ENCODE results near the gene SENP3.

The SENP3 gene

GRCh38 chr17:7556627-7557026 lies 5.1 kb upstream of the SENP3 start:
- no peak for DNase-seq (ENCODE audit: low spot score)

DNA sequence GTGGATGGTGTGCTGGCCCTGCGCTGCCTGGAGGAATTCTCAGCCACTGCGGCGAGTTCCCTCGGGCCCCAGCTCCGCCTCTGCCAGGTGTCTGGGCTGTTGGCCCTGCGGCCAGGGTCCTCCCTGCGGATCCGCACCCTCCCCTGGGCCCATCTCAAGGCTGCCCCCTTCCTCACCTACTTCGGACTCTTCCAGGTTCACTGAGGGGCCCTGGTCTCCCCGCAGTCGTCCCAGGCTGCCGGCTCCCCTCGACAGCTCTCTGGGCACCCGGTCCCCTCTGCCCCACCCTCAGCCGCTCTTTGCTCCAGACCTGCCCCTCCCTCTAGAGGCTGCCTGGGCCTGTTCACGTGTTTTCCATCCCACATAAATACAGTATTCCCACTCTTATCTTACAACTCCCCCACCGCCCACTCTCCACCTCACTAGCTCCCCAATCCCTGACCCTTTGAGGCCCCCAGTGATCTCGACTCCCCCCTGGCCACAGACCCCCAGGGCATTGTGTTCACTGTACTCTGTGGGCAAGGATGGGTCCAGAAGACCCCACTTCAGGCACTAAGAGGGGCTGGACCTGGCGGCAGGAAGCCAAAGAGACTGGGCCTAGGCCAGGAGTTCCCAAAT lies 4.5 kb upstream of the SENP3 start:
- DNase-seq (ENCODE audit: low spot score) = no peak

DNA sequence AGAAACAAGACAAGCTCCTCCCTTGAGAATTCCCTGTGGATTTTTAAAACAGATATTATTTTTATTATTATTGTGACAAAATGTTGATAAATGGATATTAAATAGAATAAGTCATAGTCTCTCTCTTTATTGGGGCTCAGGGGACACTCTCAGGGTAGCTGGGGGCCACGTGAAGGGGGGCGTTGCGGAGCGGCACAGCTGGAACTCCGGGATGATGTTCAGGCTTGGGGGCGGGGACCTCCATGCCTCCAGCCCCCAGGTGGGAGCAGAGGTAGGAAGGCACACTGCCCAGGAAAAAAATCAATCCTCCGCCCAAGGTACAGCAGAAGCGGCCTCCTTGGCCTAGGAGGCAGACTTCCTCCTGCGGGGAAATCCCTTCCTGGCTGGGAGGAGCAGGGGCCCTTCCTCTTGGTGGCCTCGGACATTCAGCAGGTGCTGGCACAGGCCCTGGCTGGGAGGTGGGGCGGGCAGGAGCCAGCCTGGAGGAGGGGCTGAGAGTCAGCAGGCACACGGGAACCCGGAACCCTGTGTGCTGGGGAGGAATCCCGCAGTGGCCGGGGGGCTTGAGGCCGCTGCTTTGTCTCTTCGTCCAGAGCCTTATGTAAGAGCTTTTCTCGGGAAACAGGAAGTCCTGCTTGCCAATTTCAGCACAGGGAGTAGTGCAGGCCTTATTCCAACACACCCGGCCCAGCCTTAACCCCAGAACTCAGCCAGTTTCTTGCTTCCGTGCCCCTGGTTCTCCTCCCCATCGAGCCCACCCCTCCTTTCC lies 3.8 kb upstream of the SENP3 start:
- DNase-seq (ENCODE audit: low spot score) = peak; percentile 94

GRCh38 chr17:7558544-7559319 lies 3.0 kb upstream of the SENP3 start, which contains the start of gene TNFSF13:
Gene TNFSF13, plus strand, starts transcription at chr17:7558750. Its CDS starts 290 bp downstream, at chr17:7559040.
- peak; percentile 41 for DNase-seq (ENCODE audit: low spot score)

GRCh38 chr17:7559320-7560171 lies 2.2 kb upstream of the SENP3 start:
- DNase-seq (ENCODE audit: low spot score) = peak; percentile 47

DNA sequence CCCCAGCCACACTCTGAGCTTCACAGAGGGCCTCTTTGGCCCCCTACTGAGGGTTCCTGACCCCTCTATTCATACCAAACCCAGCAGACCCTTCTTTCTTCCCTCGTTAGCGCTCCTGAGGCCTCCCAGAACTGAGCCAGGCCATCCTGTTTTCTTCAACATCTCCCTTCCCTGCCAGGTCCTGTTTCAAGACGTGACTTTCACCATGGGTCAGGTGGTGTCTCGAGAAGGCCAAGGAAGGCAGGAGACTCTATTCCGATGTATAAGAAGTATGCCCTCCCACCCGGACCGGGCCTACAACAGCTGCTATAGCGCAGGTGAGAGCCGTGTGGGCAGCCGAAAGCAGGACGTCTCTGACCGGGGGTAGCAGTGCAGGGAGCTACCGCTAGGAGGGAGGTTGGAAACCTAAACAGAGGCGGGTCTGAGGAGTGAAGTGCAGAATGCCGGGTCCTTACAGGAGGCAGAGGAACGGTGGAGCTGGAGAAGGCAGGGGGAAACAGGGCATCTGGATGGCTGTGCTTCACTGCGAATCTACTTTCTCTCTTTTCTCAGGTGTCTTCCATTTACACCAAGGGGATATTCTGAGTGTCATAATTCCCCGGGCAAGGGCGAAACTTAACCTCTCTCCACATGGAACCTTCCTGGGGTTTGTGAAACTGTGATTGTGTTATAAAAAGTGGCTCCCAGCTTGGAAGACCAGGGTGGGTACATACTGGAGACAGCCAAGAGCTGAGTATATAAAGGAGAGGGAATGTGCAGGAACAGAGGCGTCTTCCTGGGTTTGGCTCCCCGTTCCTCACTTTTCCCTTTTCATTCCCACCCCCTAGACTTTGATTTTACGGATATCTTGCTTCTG lies 1.3 kb upstream of the SENP3 start:
- peak; percentile 80 for DNase-seq (ENCODE audit: low spot score)

DNA sequence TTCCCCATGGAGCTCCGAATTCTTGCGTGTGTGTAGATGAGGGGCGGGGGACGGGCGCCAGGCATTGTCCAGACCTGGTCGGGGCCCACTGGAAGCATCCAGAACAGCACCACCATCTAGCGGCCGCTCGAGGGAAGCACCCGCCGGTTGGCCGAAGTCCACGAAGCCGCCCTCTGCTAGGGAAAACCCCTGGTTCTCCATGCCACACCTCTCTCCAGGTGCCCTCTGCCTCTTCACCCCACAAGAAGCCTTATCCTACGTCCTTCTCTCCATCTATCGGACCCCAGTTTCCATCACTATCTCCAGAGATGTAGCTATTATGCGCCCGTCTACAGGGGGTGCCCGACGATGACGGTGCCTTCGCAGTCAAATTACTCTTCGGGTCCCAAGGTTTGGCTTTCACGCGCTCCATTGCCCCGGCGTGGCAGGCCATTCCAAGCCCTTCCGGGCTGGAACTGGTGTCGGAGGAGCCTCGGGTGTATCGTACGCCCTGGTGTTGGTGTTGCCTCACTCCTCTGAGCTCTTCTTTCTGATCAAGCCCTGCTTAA lies 617 bp upstream of the SENP3 start:
- peak; percentile 90 for DNase-seq (ENCODE audit: low spot score)

- DNase-seq (ENCODE audit: low spot score) = no peak
Measured at GRCh38 chr17:7562208-7562605, 488 bp downstream of the SENP3 start.

- DNase-seq (ENCODE audit: low spot score) = no peak
Measured at GRCh38 chr17:7563115-7563869, 1.6 kb downstream of the SENP3 start.

- DNase-seq (ENCODE audit: low spot score) = no peak
Measured at GRCh38 chr17:7569571-7569970, 7.9 kb downstream of the SENP3 start.

- DNase-seq (ENCODE audit: low spot score) = no peak
Measured at GRCh38 chr17:7570351-7570750, 8.6 kb downstream of the SENP3 start.

DNA sequence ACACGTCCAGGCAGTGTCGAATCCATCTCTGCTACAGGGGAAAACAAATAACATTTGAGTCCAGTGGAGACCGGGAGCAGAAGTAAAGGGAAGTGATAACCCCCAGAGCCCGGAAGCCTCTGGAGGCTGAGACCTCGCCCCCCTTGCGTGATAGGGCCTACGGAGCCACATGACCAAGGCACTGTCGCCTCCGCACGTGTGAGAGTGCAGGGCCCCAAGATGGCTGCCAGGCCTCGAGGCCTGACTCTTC lies 10.5 kb downstream of the SENP3 start:
- DNase-seq (ENCODE audit: low spot score) = no peak

- peak; percentile 100 for DNase-seq (ENCODE audit: low spot score)
Measured at GRCh38 chr17:7572588-7573323, 11.0 kb downstream of the SENP3 start.

DNA sequence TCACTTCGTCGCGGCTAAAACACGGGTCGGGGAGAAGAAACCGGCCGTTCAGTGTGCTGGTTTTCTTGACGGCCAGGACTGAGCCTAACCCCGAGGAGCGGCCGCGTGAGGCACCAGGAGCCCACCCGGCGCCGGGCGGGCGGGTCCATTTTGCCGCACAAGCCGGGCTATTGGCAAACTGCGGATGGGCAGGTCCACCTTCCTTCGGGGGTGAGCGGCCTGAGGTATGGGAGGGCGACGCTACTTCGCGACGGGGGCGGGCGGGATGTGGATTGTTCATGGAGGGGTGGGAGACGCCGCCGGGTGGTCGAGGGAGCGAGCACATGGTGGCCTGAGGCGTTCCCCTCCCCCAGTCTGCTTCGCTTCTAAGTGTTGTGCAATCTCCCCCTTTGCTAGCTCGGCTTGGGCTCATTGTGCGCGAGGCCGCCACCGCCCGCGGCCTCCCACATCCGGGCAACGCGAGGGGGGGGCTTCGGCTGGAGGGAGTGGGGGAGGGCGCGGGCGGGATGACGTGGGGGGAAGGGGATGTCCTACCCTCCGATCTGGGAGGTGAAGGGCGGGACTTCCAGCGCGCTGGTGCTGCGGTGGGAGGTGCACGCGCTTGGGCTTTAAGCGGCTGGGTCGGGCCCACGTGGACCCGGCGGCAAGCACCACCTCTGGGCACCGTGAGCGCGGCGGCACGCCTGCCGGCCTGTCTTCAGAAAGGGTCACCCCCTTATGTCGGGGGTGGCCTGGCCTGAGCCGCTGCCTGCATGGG lies 11.8 kb downstream of the SENP3 start:
- peak; percentile 92 for DNase-seq (ENCODE audit: low spot score)

DNA sequence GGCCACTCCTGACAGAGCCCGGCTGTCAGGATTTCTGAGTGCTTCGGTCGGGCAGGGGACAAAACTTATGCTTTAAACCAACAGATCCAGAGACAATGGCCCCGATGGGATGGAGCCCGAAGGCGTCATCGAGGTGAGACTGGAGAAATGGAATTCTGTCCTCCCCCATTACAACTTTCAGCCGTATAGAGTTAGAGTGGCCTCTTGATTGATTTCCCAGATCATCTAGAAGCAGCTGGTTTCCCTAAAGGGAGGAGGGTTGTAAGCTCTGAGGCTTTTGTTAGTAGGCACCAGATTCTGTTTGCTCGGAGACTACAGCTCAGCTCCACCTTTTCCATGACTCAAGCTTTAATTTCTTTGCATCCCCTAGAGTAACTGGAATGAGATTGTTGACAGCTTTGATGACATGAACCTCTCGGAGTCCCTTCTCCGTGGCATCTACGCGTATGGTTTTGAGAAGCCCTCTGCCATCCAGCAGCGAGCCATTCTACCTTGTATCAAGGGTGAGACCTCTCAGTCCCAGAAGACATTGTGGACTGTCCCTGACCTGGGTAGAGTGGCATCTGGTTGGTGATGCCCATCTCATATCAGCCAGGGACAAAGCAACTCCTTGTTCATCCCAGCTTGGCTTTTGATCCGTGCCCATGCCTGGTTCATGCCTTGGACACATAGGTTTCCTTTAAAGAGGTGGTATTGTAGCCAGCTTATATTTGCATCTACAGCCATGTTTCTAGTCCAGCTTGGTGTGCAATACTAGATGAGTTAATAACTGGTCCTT lies 12.6 kb downstream of the SENP3 start:
- no peak for DNase-seq (ENCODE audit: low spot score)

DNA sequence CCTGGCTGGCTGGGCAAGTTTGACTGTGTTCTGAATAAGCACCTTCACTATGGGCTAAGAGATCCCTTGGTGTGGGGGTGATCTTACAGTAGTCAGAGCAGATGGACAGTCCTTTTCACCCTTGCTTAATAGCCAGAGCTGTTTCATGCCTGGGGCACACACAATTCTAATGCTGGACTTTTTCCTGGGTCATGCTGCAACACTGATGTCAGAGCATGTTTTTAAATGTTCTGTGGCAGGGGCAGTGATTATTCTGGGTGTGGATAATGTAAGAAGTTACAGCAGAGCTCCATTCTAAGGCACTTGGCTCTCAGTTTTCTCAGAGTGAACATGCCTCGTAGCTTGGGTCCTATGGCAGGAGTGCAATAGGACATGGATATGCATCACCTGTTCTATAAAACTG lies 13.8 kb downstream of the SENP3 start:
- DNase-seq (ENCODE audit: low spot score) = no peak

GRCh38 chr17:7575959-7576358 lies 14.2 kb downstream of the SENP3 start:
- no peak for DNase-seq (ENCODE audit: low spot score)

- DNase-seq (ENCODE audit: low spot score) = no peak
Measured at GRCh38 chr17:7576432-7576937, 14.8 kb downstream of the SENP3 start.
